SKM-1 treated with dmso at 0.1 percent for 144 hours (cell line): ENCODE results near the gene BACH2.
"Not testable (repeated sequence)": the region's sequence is repeated elsewhere in the genome, so short reads cannot be mapped to it uniquely, and the experiment has no call there.

Experiments used
- DNase-seq: peaks from one replicate; lab custom pipeline; 2025; ENCODE audit not compliant: unreplicated experiment; lab: John Stamatoyannopoulos, UW

The BACH2 gene

GRCh38 chr6:90162648-90163387 is 133.8 kb downstream of the BACH2 start:
- no peak for DNase-seq

- no peak for DNase-seq
These were observed 136.6 kb downstream of the BACH2 start for GRCh38 chr6:90160013-90160412.

- DNase-seq = no peak
These were observed 137.2 kb downstream of the BACH2 start for GRCh38 chr6:90159452-90159851.

- no peak for DNase-seq
These were observed 137.7 kb downstream of the BACH2 start for GRCh38 chr6:90158936-90159335.

GRCh38 chr6:90157441-90157840 is 139.2 kb downstream of the BACH2 start:
- no peak for DNase-seq

GRCh38 chr6:90156861-90157260 is 139.8 kb downstream of the BACH2 start:
- DNase-seq = no peak

- no peak for DNase-seq
These were observed 141.7 kb downstream of the BACH2 start for GRCh38 chr6:90154755-90155470.

- peak; percentile 14 for DNase-seq
These were observed 144.8 kb downstream of the BACH2 start for GRCh38 chr6:90151576-90152422.

- no peak for DNase-seq
These were observed 147.4 kb downstream of the BACH2 start for GRCh38 chr6:90149280-90149679.

GRCh38 chr6:90148867-90149266 is 147.8 kb downstream of the BACH2 start:
- no peak for DNase-seq

GRCh38 chr6:90146921-90147649 is 149.6 kb downstream of the BACH2 start:
- DNase-seq = peak; percentile 91

- no peak for DNase-seq
These were observed 150.6 kb downstream of the BACH2 start for GRCh38 chr6:90146024-90146423.

- no peak for DNase-seq
These were observed 151.6 kb downstream of the BACH2 start for GRCh38 chr6:90144928-90145555.

GRCh38 chr6:90144396-90144795 is 152.2 kb downstream of the BACH2 start:
- no peak for DNase-seq

GRCh38 chr6:90140683-90141082 is 156.0 kb downstream of the BACH2 start:
- DNase-seq = no peak

GRCh38 chr6:90139272-90139817 is 157.3 kb downstream of the BACH2 start:
- no peak for DNase-seq

GRCh38 chr6:90136837-90137568 is 159.6 kb downstream of the BACH2 start:
- no peak for DNase-seq

- no peak for DNase-seq
These were observed 160.5 kb downstream of the BACH2 start for GRCh38 chr6:90136176-90136575.

GRCh38 chr6:90135667-90136066 is 161.0 kb downstream of the BACH2 start:
- DNase-seq = peak; percentile 19

GRCh38 chr6:90133664-90134063 is 163.0 kb downstream of the BACH2 start:
- DNase-seq = not testable (repeated sequence)
